ENCODE measurements around the gene BCL2L13. TPM values are rescaled to one million over a fixed set of nuclear protein-coding genes. Genes with fewer than 3 reads are reported as not detected.

The BCL2L13 gene
- total RNA-seq, 1 experiment from 2014 or later, result 44.0 TPM

DNA sequence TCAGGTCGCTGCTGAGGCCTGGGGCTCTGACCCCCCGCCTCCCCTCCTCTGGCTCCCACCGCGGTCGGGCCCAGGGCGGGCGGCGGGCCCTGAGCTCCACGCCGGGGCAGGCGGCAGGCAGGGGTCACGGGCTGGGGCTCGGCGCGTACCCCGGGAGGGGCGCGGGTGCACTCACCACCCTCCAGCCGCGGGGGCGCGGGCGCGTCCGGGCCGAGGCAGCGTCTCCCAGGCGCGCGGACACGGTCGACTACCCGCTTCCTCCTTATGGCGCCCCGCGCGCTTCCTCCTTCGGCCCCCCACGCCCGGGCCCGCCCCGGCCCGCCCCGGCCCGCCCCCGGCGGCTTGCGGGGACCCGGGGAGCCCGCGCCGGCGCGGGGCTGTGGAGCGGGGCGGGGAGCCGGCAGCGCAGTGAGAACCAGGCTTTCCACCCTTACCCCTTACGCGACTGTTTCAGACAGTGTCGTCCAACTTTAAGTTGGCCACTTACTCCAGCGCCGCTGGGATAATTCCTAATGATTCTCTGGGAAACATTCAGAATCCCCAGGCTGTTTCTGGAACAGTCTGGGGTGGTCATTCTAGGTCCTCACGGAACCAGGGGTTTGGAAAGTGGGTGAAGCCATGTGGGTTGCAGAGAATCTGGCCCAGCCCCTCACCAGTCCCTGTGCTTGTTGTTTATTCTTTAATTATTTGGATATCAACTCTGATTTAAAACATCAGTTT is 135.8 kb downstream of the BCL2L13 start, which contains the start of gene BID:
Gene BID (minus strand): TSS at position 264 of the 720 bp plus-strand sequence. CDS start 24,353 bp downstream, outside the sequence.
- POLR2A ChIA-PET, result no interaction called here
- BruUV-seq (replicated peaks), result no TSS peak
- no peak for DNase-seq (ENCODE audit: low read depth, low spot score)
- H3K36me3 ChIP-seq (ENCODE audit: control insufficient read depth, insufficient read depth, low read length), result no peaks in the 10 kb centered on the region
- H3K27ac ChIP-seq (ENCODE audit: low read length), result peak within 1 kb of the TSS; percentile 75
- no peaks in the 10 kb centered on the region for H3K9me3 ChIP-seq (ENCODE audit: control insufficient read depth, insufficient read depth, low read depth, low read length)
- intact Hi-C loops (cut with micrococcal nuclease; ENCODE audit: unreplicated experiment), result no loop called here
- peak within 1 kb of the TSS; percentile 60 to 66 for H3K4me3 ChIP-seq (ENCODE audit: low read depth in 2 of 2, low read length in 2 of 2)
- CTCF ChIA-PET, result no interaction called here
- peak; percentile 72 for ATAC-seq
- in situ Hi-C loops (cut with HindIII; ENCODE audit: low pct_unique_long_range_greater_than_20kb, low sequenced_read_pairs), result no loop called here
- H3K27me3 ChIP-seq (ENCODE audit: control insufficient read depth, insufficient read depth, low read length), result no peaks in the 10 kb centered on the region
- TF ChIP-seq, protein P1, sequence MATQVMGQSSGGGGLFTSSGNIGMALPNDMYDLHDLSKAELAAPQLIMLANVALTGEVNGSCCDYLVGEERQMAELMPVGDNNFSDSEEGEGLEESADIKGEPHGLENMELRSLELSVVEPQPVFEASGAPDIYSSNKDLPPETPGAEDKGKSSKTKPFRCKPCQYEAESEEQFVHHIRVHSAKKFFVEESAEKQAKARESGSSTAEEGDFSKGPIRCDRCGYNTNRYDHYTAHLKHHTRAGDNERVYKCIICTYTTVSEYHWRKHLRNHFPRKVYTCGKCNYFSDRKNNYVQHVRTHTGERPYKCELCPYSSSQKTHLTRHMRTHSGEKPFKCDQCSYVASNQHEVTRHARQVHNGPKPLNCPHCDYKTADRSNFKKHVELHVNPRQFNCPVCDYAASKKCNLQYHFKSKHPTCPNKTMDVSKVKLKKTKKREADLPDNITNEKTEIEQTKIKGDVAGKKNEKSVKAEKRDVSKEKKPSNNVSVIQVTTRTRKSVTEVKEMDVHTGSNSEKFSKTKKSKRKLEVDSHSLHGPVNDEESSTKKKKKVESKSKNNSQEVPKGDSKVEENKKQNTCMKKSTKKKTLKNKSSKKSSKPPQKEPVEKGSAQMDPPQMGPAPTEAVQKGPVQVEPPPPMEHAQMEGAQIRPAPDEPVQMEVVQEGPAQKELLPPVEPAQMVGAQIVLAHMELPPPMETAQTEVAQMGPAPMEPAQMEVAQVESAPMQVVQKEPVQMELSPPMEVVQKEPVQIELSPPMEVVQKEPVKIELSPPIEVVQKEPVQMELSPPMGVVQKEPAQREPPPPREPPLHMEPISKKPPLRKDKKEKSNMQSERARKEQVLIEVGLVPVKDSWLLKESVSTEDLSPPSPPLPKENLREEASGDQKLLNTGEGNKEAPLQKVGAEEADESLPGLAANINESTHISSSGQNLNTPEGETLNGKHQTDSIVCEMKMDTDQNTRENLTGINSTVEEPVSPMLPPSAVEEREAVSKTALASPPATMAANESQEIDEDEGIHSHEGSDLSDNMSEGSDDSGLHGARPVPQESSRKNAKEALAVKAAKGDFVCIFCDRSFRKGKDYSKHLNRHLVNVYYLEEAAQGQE (IDR thresholded peaks at IDR 0.05; ENCODE audit: insufficient read depth in 1 of 2, low read depth in 2 of 2, low read length in 1 of 2), result no peak
- TF ChIP-seq TCF7L2 (IDR thresholded peaks at IDR 0.05; ENCODE audit: low read depth, low read length) (no peak), SIN3A (IDR thresholded peaks at IDR 0.05; ENCODE audit: borderline replicate concordance, insufficient read depth, low read depth, low read length) (no peak), POLR2AphosphoS5 (IDR thresholded peaks at IDR 0.05; ENCODE audit: low read depth, low read length) (no peak), CTCF (IDR thresholded peaks at IDR 0.05) (no peak)
- H3K4me1 ChIP-seq (ENCODE audit: control insufficient read depth, insufficient read depth, low read length), result peaks cover 31% of the 10 kb centered on the region

GRCh38 chr22:17774926-17775685 is 136.5 kb downstream of the BCL2L13 start:
- ChIA-PET POLR2A (no interaction called here), CTCF (no interaction called here)
- no peak for ATAC-seq
- intact Hi-C loops (cut with micrococcal nuclease; ENCODE audit: unreplicated experiment), result no loop called here
- H3K4me1 ChIP-seq (ENCODE audit: control insufficient read depth, insufficient read depth, low read length), result peaks cover 29% of the 10 kb centered on the region
- H3K9me3 ChIP-seq (ENCODE audit: control insufficient read depth, insufficient read depth, low read depth, low read length), result no peaks in the 10 kb centered on the region
- H3K4me3 ChIP-seq (ENCODE audit: low read depth in 2 of 2, low read length in 2 of 2), result peak overlapping the region; percentile 60 to 66
- H3K27ac ChIP-seq (ENCODE audit: low read length), result peak overlapping the region; percentile 75
- H3K27me3 ChIP-seq (ENCODE audit: control insufficient read depth, insufficient read depth, low read length), result no peaks in the 10 kb centered on the region
- no peak for TF ChIP-seq TCF7L2 (IDR thresholded peaks at IDR 0.05; ENCODE audit: low read depth, low read length)
- no peak for TF ChIP-seq CTCF (IDR thresholded peaks at IDR 0.05)
- TF ChIP-seq POLR2AphosphoS5 (IDR thresholded peaks at IDR 0.05; ENCODE audit: low read depth, low read length), result no peak
- no peak for TF ChIP-seq SIN3A (IDR thresholded peaks at IDR 0.05; ENCODE audit: borderline replicate concordance, insufficient read depth, low read depth, low read length)
- TF ChIP-seq, protein P1 (IDR thresholded peaks at IDR 0.05; ENCODE audit: insufficient read depth in 1 of 2, low read depth in 2 of 2, low read length in 1 of 2), result no peak
- BruUV-seq (replicated peaks), result no TSS peak
- in situ Hi-C loops (cut with HindIII; ENCODE audit: low pct_unique_long_range_greater_than_20kb, low sequenced_read_pairs), result no loop called here
- DNase-seq (ENCODE audit: low read depth, low spot score), result no peak
- H3K36me3 ChIP-seq (ENCODE audit: control insufficient read depth, insufficient read depth, low read length), result no peaks in the 10 kb centered on the region
